ENCODE results near the gene MUC6. TPM values are rescaled to one million over a fixed set of nuclear protein-coding genes. Genes with fewer than 3 reads are reported as not detected.
A peak's percentile ranks its signal among the peaks of the same experiment; 100 is the strongest.

Gene MUC6
- total and polyA plus RNA-seq, 9 of the 15 experiments (the other 6 are each of a cell fraction or from before 2014, with no cell fraction given) = not detected

DNA sequence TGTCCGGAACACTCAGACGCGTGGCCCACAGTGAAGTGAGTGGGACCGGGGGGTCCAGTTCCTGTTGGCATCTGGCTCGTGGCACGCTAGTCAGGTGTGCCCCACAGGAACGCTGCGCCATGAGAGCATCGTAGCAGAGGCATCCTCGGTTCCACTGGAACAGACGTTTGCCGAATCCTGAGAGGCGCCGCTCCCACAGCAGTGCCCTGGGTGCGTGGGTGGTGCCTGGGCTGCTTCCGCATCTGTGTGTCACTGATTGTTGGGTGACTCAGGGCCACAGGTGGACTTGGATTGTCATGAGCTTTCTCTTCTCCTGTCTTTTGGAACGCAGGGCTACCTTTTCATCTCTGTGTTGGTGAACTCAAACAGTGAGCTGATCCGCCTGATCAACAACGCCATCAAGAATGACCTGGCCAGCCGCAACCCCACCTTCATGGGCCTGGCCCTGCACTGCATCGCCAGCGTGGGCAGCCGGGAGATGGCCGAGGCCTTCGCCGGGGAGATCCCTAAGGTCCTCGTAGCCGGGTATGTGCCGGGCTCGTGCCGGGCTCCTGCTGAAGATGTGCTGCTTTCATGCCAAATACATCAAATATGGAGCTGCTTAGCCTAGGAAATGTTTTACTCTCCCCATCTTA, 64.7 kb downstream of the MUC6 start:
- H3K9ac ChIP-seq (ENCODE audit: insufficient read depth in 1 of 2, low read depth in 2 of 2, low read length in 2 of 2) = peak overlapping the region in 1 of 2 experiments; percentile 28; a peak in 1 of 4 replicates
- no peaks in the 10 kb centered on the region for H3K27me3 ChIP-seq (ENCODE audit: control insufficient read depth in 2 of 2, insufficient read depth in 2 of 2, low read length in 2 of 2)
- POLR2A ChIA-PET = interaction anchor here (0.6 kb wide), 1 partner anchor 33 kb away, joined by 3 read pairs; no protein-coding TSS in a partner anchor
- no peaks in the 10 kb centered on the region for H3K9me3 ChIP-seq (replicated peaks; ENCODE audit: control insufficient read depth, insufficient read depth, low read depth, low read length)
- H3K4me2 ChIP-seq (ENCODE audit: insufficient read depth, low read length) = no peak overlapping the region
- in situ Hi-C loops (cut with MboI) (no loop called here), intact Hi-C loops (cut with micrococcal nuclease) (no loop called here)
- no peaks in the 10 kb centered on the region for H4K20me1 ChIP-seq (replicated peaks; ENCODE audit: control insufficient read depth, insufficient read depth, low read length)
- no peak overlapping the region for H3K4me3 ChIP-seq
- no peak for ATAC-seq
- TF ChIP-seq BRD9 (IDR thresholded peaks at IDR 0.05; ENCODE audit: low read depth, partially characterized antibody) = no peak
- no peak for TF ChIP-seq SIRT6 (IDR thresholded peaks at IDR 0.05; ENCODE audit: low read depth, low read length)
- peak; percentile 20; the same call in 1 of the 2 replicates for TF ChIP-seq TCF3 (CRISPR knock-in tag; IDR thresholded peaks at IDR 0.05)
- TF ChIP-seq CBFA2T3 (IDR thresholded peaks at IDR 0.05) = 0 out of 2 replicates have a peak, but pooled peaks have one; percentile 26
- TF ChIP-seq, protein P1, sequence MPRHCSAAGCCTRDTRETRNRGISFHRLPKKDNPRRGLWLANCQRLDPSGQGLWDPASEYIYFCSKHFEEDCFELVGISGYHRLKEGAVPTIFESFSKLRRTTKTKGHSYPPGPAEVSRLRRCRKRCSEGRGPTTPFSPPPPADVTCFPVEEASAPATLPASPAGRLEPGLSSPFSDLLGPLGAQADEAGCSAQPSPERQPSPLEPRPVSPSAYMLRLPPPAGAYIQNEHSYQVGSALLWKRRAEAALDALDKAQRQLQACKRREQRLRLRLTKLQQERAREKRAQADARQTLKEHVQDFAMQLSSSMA (CRISPR knock-in tag; IDR thresholded peaks at IDR 0.05) = no peak
- TF ChIP-seq, protein P2, sequence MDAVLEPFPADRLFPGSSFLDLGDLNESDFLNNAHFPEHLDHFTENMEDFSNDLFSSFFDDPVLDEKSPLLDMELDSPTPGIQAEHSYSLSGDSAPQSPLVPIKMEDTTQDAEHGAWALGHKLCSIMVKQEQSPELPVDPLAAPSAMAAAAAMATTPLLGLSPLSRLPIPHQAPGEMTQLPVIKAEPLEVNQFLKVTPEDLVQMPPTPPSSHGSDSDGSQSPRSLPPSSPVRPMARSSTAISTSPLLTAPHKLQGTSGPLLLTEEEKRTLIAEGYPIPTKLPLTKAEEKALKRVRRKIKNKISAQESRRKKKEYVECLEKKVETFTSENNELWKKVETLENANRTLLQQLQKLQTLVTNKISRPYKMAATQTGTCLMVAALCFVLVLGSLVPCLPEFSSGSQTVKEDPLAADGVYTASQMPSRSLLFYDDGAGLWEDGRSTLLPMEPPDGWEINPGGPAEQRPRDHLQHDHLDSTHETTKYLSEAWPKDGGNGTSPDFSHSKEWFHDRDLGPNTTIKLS (IDR thresholded peaks at IDR 0.05; ENCODE audit: borderline replicate concordance, low read depth) = no peak
- TF ChIP-seq EGR1 (conservative IDR thresholded peaks at IDR 0.05) = peak; percentile 61
- TF ChIP-seq SMAD2 (IDR thresholded peaks at IDR 0.05; ENCODE audit: low read depth, low read length) = no peak
- TF ChIP-seq ZBTB7A (IDR thresholded peaks at IDR 0.05; ENCODE audit: borderline replicate concordance, control insufficient read depth, low read depth, low read length) = no peak
- TF ChIP-seq, protein P3, sequence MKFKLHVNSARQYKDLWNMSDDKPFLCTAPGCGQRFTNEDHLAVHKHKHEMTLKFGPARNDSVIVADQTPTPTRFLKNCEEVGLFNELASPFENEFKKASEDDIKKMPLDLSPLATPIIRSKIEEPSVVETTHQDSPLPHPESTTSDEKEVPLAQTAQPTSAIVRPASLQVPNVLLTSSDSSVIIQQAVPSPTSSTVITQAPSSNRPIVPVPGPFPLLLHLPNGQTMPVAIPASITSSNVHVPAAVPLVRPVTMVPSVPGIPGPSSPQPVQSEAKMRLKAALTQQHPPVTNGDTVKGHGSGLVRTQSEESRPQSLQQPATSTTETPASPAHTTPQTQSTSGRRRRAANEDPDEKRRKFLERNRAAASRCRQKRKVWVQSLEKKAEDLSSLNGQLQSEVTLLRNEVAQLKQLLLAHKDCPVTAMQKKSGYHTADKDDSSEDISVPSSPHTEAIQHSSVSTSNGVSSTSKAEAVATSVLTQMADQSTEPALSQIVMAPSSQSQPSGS (CRISPR knock-in tag; IDR thresholded peaks at IDR 0.05) = no peak
- no peak for TF ChIP-seq MIER1 (IDR thresholded peaks at IDR 0.05; ENCODE audit: low read depth)
- CTCF ChIA-PET (ENCODE audit: low intra/inter-chr PET ratio) = no interaction called here
- H3K36me3 ChIP-seq (ENCODE audit: control insufficient read depth, insufficient read depth, low read length) = peaks cover 37% of the 10 kb centered on the region; the same call in 2 of the 3 replicates
- H3K4me1 ChIP-seq (replicated peaks in 1 of 2; ENCODE audit: control insufficient read depth in 2 of 2, insufficient read depth in 2 of 2, low read length in 2 of 2) = peaks cover 0 to 30% of the 10 kb centered on the region in 2 experiments; a peak in 2 of 5 replicates
- H3K27ac ChIP-seq (ENCODE audit: extremely low read depth, low read depth, low read length) = no peak overlapping the region; the same call in 2 of the 3 replicates
- no peak for DNase-seq (ENCODE audit: extremely low read depth in 1 of 4, low spot score in 3 of 4)
- no peaks in the 10 kb centered on the region for H3K9me1 ChIP-seq (ENCODE audit: control insufficient read depth, insufficient read depth, low read length)
- H2AFZ ChIP-seq (ENCODE audit: low read depth, low read length) = no peak overlapping the region
- H3K79me2 ChIP-seq (ENCODE audit: control insufficient read depth, insufficient read depth, low read length) = no peaks in the 10 kb centered on the region
- 90% methylated on average over 29 of the region's 31 CpGs for WGBS (ENCODE audit: insufficient coverage, low coverage, missing lambda C conversion rate)
- no peak for FAIRE-seq
- no TSS peak for BruUV-seq (replicated peaks)

Measured in K562 (cell line).